H9 (cell line): ENCODE results near the gene CHMP4A. TPM values are rescaled to one million over a fixed set of nuclear protein-coding genes. Genes with fewer than 3 reads are reported as not detected.

Experiments
- DNase-seq: peaks from one replicate; pipeline ENCODE4 v3.0.0-alpha.2; 2017
- H2AFZ ChIP-seq: one replicate; pipeline ENCODE4 v1.6.1; 2013; ENCODE audit warnings: mild to moderate bottlenecking, low read length, control low read depth, moderate library complexity
- H2AK5ac ChIP-seq: 2 replicates; pipeline ENCODE4 v1.6.1; 2013; ENCODE audit warnings: low read length, control low read depth, mixed read lengths; ENCODE audit not compliant: insufficient read length
- H2BK120ac ChIP-seq: one replicate; pipeline ENCODE4 v1.6.1; 2013; ENCODE audit warnings: low read depth, mild to moderate bottlenecking, low read length, control low read depth, inconsistent platforms; ENCODE audit not compliant: poor library complexity, severe bottlenecking
- H2BK12ac ChIP-seq: 2 replicates; pipeline ENCODE4 v1.6.1; 2013; ENCODE audit warnings: low read length, control low read depth, mixed read lengths, low read depth; ENCODE audit not compliant: insufficient read length
- H2BK15ac ChIP-seq: 2 replicates; pipeline ENCODE4 v1.6.1; 2013; ENCODE audit warnings: low read depth, low read length, control low read depth
- H2BK20ac ChIP-seq: one replicate; pipeline ENCODE4 v1.6.1; 2013; ENCODE audit warnings: low read depth, mild to moderate bottlenecking, low read length, control low read depth, inconsistent platforms; ENCODE audit not compliant: poor library complexity, severe bottlenecking
- H2BK5ac ChIP-seq: 2 replicates; pipeline ENCODE4 v1.6.1; 2013; ENCODE audit warnings: low read length, control low read depth, mixed read lengths; ENCODE audit not compliant: insufficient read length
- H3K14ac ChIP-seq: 2 replicates; pipeline ENCODE4 v1.6.1; 2013; ENCODE audit warnings: low read length, control low read depth; ENCODE audit not compliant: insufficient read depth
- H3K18ac ChIP-seq: 2 replicates; pipeline ENCODE4 v1.6.1; 2013; ENCODE audit warnings: low read depth, mild to moderate bottlenecking, mixed read lengths, low read length, control low read depth; ENCODE audit not compliant: insufficient read length
- H3K23ac ChIP-seq: 2 replicates; pipeline ENCODE4 v1.6.1; 2013; ENCODE audit warnings: low read length, control low read depth, mixed read lengths, low read depth; ENCODE audit not compliant: insufficient read length
- H3K23me2 ChIP-seq: 2 replicates; pipeline ENCODE4 v1.6.1; 2013; ENCODE audit warnings: low read depth, mild to moderate bottlenecking, mixed read lengths, low read length, control low read depth; ENCODE audit not compliant: insufficient read length, poor library complexity, severe bottlenecking
- H3K27ac ChIP-seq: 2 replicates; pipeline ENCODE4 v1.5.1; 2013; ENCODE audit warnings: low read length, control low read depth, mixed read lengths, low read depth; ENCODE audit not compliant: insufficient read length
- H3K27me3 ChIP-seq: 2 replicates; pipeline ENCODE4 v1.6.1; 2013; ENCODE audit warnings: low read length, control low read depth, inconsistent platforms; ENCODE audit not compliant: insufficient read depth
- H3K4ac ChIP-seq: 2 replicates; pipeline ENCODE4 v1.6.1; 2013; ENCODE audit warnings: low read depth, mild to moderate bottlenecking, control low read depth, inconsistent platforms, low read length, moderate library complexity
- H3K4me1 ChIP-seq: 2 replicates; pipeline ENCODE4 v1.6.1; 2013; ENCODE audit warnings: low read length, control low read depth, inconsistent platforms; ENCODE audit not compliant: insufficient read depth
- H3K4me2 ChIP-seq: 2 replicates; pipeline ENCODE4 v1.6.1; 2013; ENCODE audit warnings: low read length, control low read depth, mixed read lengths; ENCODE audit not compliant: insufficient read length, insufficient read depth
- H3K56ac ChIP-seq: 2 replicates; pipeline ENCODE4 v1.6.1; 2013; ENCODE audit warnings: low read depth, mild to moderate bottlenecking, mixed read lengths, low read length, control low read depth; ENCODE audit not compliant: insufficient read length
- H3K79me1 ChIP-seq: 2 replicates; pipeline ENCODE4 v1.6.1; 2013; ENCODE audit warnings: low read depth, mild to moderate bottlenecking, moderate library complexity, low read length, control low read depth, inconsistent platforms; ENCODE audit not compliant: insufficient read depth, poor library complexity, severe bottlenecking
- H3K79me2 ChIP-seq: 2 replicates; pipeline ENCODE4 v1.6.1; 2013; ENCODE audit warnings: low read length, control low read depth, inconsistent platforms; ENCODE audit not compliant: insufficient read depth
- H3K9ac ChIP-seq: 2 replicates; pipeline ENCODE4 v1.6.1; 2013; ENCODE audit warnings: low read length, control low read depth, mixed read lengths; ENCODE audit not compliant: insufficient read length; ENCODE audit errors: extremely low read depth
- H3K9me3 ChIP-seq: one replicate; pipeline ENCODE4 v1.6.1; 2013; ENCODE audit warnings: low read depth, low read length, inconsistent platforms; ENCODE audit not compliant: control insufficient read depth
- H3T11ph ChIP-seq: one replicate; pipeline ENCODE4 v1.6.1; 2013; ENCODE audit warnings: mild to moderate bottlenecking, low read length, control low read depth, inconsistent platforms
- H4K20me1 ChIP-seq: one replicate; pipeline ENCODE4 v1.6.1; 2013; ENCODE audit not compliant: control insufficient read depth, insufficient read length, insufficient read depth
- H4K5ac ChIP-seq: 2 replicates; pipeline ENCODE4 v1.6.1; 2013; ENCODE audit warnings: low read depth, mild to moderate bottlenecking, mixed read lengths, low read length, control low read depth; ENCODE audit not compliant: insufficient read length
- H4K8ac ChIP-seq: replicated peaks from 2 replicates; pipeline ENCODE4 v1.6.1; 2013; ENCODE audit warnings: low read length, control low read depth, mixed read lengths, low read depth; ENCODE audit not compliant: insufficient read length
- H4K91ac ChIP-seq: 2 replicates; pipeline ENCODE4 v1.6.1; 2013; ENCODE audit warnings: low read depth, mild to moderate bottlenecking, moderate library complexity, mixed read lengths, low read length, control low read depth; ENCODE audit not compliant: insufficient read length
- H3K27ac Mint-ChIP-seq, 3 experiments: 2 replicates in 2 of 3; 3 replicates in 1 of 3; pipeline ENCODE4 v1.8.0; 2020 to 2021; ENCODE audit warnings: mixed read lengths in 3 of 3, mild to moderate bottlenecking in 1 of 3, moderate library complexity in 1 of 3
- H3K27me3 Mint-ChIP-seq: 2 replicates; pipeline ENCODE4 v1.8.0; 2021; ENCODE audit warnings: low read depth, mild to moderate bottlenecking, moderate library complexity, mixed read lengths
- H3K36me3 Mint-ChIP-seq, 3 experiments: 2 replicates in 2 of 3; 3 replicates in 1 of 3; pipeline ENCODE4 v1.8.0; 2020 to 2021; ENCODE audit warnings: low read depth in 3 of 3, mixed read lengths in 3 of 3; ENCODE audit not compliant: insufficient read depth in 1 of 3
- H3K4me1 Mint-ChIP-seq, 2 experiments: 2 replicates each; pipeline ENCODE4 v1.8.0; 2020; ENCODE audit warnings: mixed read lengths in 2 of 2
- H3K4me3 Mint-ChIP-seq, 2 experiments: 2 replicates in 1 of 2; 3 replicates in 1 of 2; pipeline ENCODE4 v1.8.0; 2020 to 2021; ENCODE audit warnings: mild to moderate bottlenecking in 2 of 2, mixed read lengths in 2 of 2, moderate library complexity in 1 of 2
- H3K9me3 Mint-ChIP-seq, 2 experiments: 2 replicates in 1 of 2; 3 replicates in 1 of 2; pipeline ENCODE4 v1.8.0; 2020; ENCODE audit warnings: mild to moderate bottlenecking in 2 of 2, mixed read lengths in 2 of 2, moderate library complexity in 1 of 2
- CTCF ChIP-seq: fragments of 200-600 bp; sonication (generic); conservative IDR thresholded peaks from 3 replicates; pipeline ENCODE4 v1.8.0; 2021; ENCODE audit warnings: antibody characterized with exemption, mild to moderate bottlenecking
- WGBS: extraction: QIAGEN DNeasy Blood & Tissue Kit; methylation state at CpG from one replicate; pipeline ENCODE4 v1.1.7; 2013; ENCODE audit warnings: missing lambda C conversion rate, low lambda C conversion rate, mixed read lengths; ENCODE audit not compliant: insufficient read length; ENCODE audit errors: extremely low coverage; 5-methylcytosine and 5-hydroxymethylcytosine counted together
- total RNA-seq: library from RNA; stranded (reverse); gene quantifications from 2 replicates; pipeline ENCODE4 v1.2.1, GENCODE V29; 2021

CHMP4A gene
- total RNA-seq, 1 experiment from 2014 or later = 46.2 TPM

DNA sequence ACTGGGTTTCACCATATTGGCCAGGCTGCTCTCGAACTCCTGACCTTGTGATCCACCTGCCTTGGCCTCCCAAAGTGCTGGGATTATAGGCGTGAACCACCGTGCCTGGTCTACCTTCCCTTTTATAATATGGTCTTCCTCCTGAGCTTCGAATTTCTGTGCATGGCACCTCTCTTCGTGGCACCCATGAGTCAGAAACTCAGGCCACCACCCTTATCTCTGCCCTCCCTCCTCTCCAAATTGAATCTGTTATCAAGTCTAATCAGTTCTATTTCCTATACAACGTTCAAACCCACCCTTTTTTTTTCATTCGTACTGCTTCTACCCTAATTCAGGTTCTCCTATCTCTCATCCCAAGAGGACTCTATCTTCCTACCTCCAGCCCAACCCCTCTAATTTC is 34.1 kb upstream of the CHMP4A start:
- H2BK12ac ChIP-seq = no peak overlapping the region
- TF ChIP-seq CTCF = no peak
- no peaks in the 10 kb centered on the region; a peak in 1 of 7 replicates for H3K36me3 Mint-ChIP-seq

More for the DNA sequence above, 34.1 kb upstream of the CHMP4A start:
- H4K5ac ChIP-seq = no peak overlapping the region
- H3K27ac ChIP-seq = no peak overlapping the region
- Mint-ChIP-seq H3K27me3 (peaks cover 8% of the 10 kb centered on the region; the same call in 1 of the 2 replicates), H3K4me3 (no peak overlapping the region), H3K4me1 (peaks cover 9% of the 10 kb centered on the region in 2 experiments), H3K27ac (no peak overlapping the region), H3K9me3 (no peaks in the 10 kb centered on the region)
- no peaks in the 10 kb centered on the region for H3K9me3 ChIP-seq
- no peaks in the 10 kb centered on the region for H3K23me2 ChIP-seq
- H2BK120ac ChIP-seq = no peak overlapping the region
- no peak overlapping the region for H2AK5ac ChIP-seq
- no peak overlapping the region for H4K91ac ChIP-seq
- H3K79me2 ChIP-seq = no peaks in the 10 kb centered on the region
- no peaks in the 10 kb centered on the region for H3K4me1 ChIP-seq
- no peaks in the 10 kb centered on the region for H4K20me1 ChIP-seq
- no peak overlapping the region for H3K4ac ChIP-seq
- H2AFZ ChIP-seq = no peak overlapping the region
- H3K9ac ChIP-seq = no peak overlapping the region
- no peaks in the 10 kb centered on the region for H3K79me1 ChIP-seq
- no peak for DNase-seq
- no peak overlapping the region for H3K23ac ChIP-seq
- H3K18ac ChIP-seq = no peak overlapping the region
- H3K4me2 ChIP-seq = no peak overlapping the region
- H3K56ac ChIP-seq = no peak overlapping the region
- H2BK15ac ChIP-seq = no peak overlapping the region
- no peak overlapping the region for H2BK5ac ChIP-seq
- H3K14ac ChIP-seq = no peak overlapping the region
- no peaks in the 10 kb centered on the region for H3K27me3 ChIP-seq
- H2BK20ac ChIP-seq = no peak overlapping the region
- no peak overlapping the region for H4K8ac ChIP-seq
- H3T11ph ChIP-seq = no peak overlapping the region
- 100% methylated on average over 2 of the region's 7 CpGs for WGBS
